ENCODE results near the gene CASQ2. TPM values are rescaled to one million over a fixed set of nuclear protein-coding genes. Genes with fewer than 3 reads are reported as not detected.

Gene CASQ2
- total RNA-seq, 1 donor from 2014 or later, result not detected

DNA sequence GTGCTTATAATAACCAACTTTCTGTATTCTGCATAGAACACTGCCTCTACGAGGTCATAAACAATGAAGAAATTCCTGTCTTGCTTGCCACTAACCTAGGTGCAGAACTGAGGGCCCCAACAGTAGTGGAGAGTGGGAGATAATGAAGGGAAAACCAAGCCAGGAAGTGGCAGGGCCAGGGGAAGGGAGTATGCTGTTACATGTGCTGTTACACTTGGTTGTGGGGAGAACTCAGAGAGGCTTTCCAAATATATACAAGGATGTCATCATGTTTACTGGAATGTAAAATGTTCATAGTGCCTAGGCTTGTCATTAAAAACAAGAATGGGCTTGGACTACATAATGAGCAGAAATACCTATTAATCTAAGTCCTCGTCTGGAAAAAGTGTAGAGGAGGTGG lies 41.3 kb upstream of the CASQ2 start:
- no peak overlapping the region for H3K4me3 ChIP-seq
- Mint-ChIP-seq H3K4me1 (no peaks in the 10 kb centered on the region), H3K9me3 (peaks cover 2% of the 10 kb centered on the region), H3K4me3 (no peak overlapping the region), H3K36me3 (no peaks in the 10 kb centered on the region), H3K27ac (no peak overlapping the region), H3K27me3 (ENCODE audit: insufficient read depth, low read depth) (peaks cover 2% of the 10 kb centered on the region)
- no peak overlapping the region for H3K9ac ChIP-seq
- H3K27me3 ChIP-seq, result no peaks in the 10 kb centered on the region
- H3F3A ChIP-seq (ENCODE audit: low read depth), result no peaks in the 10 kb centered on the region
- no peak overlapping the region for H3K27ac ChIP-seq
- no peaks in the 10 kb centered on the region for H3K79me2 ChIP-seq (ENCODE audit: low read depth)
- no peaks in the 10 kb centered on the region for H3K4me1 ChIP-seq
- H3K9me3 ChIP-seq (ENCODE audit: low read depth), result no peaks in the 10 kb centered on the region
- DNase-seq (ENCODE audit: low spot score), result no peak
- no peak overlapping the region for H3K4me2 ChIP-seq
- H3K36me3 ChIP-seq, result no peaks in the 10 kb centered on the region
- no peak overlapping the region for H2AFZ ChIP-seq (replicated peaks)
- TF ChIP-seq, protein P1, sequence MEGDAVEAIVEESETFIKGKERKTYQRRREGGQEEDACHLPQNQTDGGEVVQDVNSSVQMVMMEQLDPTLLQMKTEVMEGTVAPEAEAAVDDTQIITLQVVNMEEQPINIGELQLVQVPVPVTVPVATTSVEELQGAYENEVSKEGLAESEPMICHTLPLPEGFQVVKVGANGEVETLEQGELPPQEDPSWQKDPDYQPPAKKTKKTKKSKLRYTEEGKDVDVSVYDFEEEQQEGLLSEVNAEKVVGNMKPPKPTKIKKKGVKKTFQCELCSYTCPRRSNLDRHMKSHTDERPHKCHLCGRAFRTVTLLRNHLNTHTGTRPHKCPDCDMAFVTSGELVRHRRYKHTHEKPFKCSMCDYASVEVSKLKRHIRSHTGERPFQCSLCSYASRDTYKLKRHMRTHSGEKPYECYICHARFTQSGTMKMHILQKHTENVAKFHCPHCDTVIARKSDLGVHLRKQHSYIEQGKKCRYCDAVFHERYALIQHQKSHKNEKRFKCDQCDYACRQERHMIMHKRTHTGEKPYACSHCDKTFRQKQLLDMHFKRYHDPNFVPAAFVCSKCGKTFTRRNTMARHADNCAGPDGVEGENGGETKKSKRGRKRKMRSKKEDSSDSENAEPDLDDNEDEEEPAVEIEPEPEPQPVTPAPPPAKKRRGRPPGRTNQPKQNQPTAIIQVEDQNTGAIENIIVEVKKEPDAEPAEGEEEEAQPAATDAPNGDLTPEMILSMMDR (IDR thresholded peaks at IDR 0.05), result no peak
- TF ChIP-seq EZH2phosphoT487 (IDR thresholded peaks at IDR 0.05), result no peak
- TF ChIP-seq EZH2 (IDR thresholded peaks at IDR 0.05), result no peak
- H4K20me1 ChIP-seq (ENCODE audit: low read depth), result no peaks in the 10 kb centered on the region

DNA sequence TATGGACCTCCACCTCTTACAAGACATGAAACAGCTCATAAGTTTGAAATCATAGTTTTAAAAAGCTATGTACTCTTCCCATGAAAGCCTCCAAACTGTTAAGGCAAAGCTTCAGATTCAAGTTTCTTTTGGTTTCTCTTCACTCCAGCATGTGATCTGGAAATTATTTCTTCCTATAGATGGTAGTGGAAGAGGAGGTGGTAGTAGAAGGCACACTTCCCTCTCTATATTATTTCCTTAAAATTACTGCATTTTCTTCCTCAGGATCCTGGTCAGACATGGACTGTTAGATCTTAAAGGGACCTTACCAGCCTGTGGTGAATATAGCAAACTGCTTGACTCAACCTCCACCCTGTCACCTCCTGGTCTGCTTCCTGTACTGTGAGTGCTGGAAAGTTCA lies 40.6 kb upstream of the CASQ2 start:
- peaks cover 2% of the 10 kb centered on the region for H3K9me3 Mint-ChIP-seq
- Histone ChIP-seq H3K4me1 (no peaks in the 10 kb centered on the region), H2AFZ (replicated peaks) (no peak overlapping the region), H4K20me1 (ENCODE audit: low read depth) (no peaks in the 10 kb centered on the region), H3K4me2 (no peak overlapping the region), H3K4me3 (no peak overlapping the region), H3F3A (ENCODE audit: low read depth) (no peaks in the 10 kb centered on the region), H3K27me3 (no peaks in the 10 kb centered on the region), H3K9me3 (ENCODE audit: low read depth) (no peaks in the 10 kb centered on the region), H3K9ac (no peak overlapping the region), H3K27ac (no peak overlapping the region), H3K79me2 (ENCODE audit: low read depth) (no peaks in the 10 kb centered on the region), H3K36me3 (no peaks in the 10 kb centered on the region)
- peaks cover 2% of the 10 kb centered on the region for H3K27me3 Mint-ChIP-seq (ENCODE audit: insufficient read depth, low read depth)
- no peak for DNase-seq (ENCODE audit: low spot score)
- H3K4me1 Mint-ChIP-seq, result no peaks in the 10 kb centered on the region
- TF ChIP-seq, protein P1 (IDR thresholded peaks at IDR 0.05), result no peak
- TF ChIP-seq EZH2 (IDR thresholded peaks at IDR 0.05) (no peak), EZH2phosphoT487 (IDR thresholded peaks at IDR 0.05) (no peak)
- H3K4me3 Mint-ChIP-seq, result no peak overlapping the region
- no peak overlapping the region for H3K27ac Mint-ChIP-seq
- H3K36me3 Mint-ChIP-seq, result no peaks in the 10 kb centered on the region

DNA sequence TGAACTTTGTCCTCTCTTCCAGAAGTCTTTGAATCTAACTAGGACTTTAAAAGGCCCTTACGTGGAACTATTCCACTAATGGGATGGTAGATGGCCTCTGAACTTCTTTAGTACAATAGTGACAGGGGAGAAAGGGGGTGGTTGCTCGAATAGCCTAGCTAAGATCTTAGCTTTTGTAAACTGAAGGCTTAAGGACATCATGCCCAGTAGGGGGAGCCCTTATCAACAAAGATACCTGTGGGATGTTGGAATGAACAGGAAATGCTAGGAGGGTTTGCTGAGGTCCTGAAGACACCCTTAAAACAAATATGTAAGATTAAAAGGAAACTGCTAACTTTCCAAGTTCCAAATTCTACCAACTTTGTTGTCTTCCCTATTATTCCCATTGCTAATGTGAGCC lies 39.2 kb upstream of the CASQ2 start:
- Mint-ChIP-seq H3K27ac (no peak overlapping the region), H3K9me3 (peaks cover 2% of the 10 kb centered on the region), H3K4me3 (no peak overlapping the region), H3K36me3 (no peaks in the 10 kb centered on the region), H3K27me3 (ENCODE audit: insufficient read depth, low read depth) (peaks cover 2% of the 10 kb centered on the region), H3K4me1 (no peaks in the 10 kb centered on the region)
- Histone ChIP-seq H3K4me1 (no peaks in the 10 kb centered on the region), H3F3A (ENCODE audit: low read depth) (no peaks in the 10 kb centered on the region), H3K9ac (no peak overlapping the region), H3K4me3 (no peak overlapping the region), H3K9me3 (ENCODE audit: low read depth) (no peaks in the 10 kb centered on the region), H3K27me3 (no peaks in the 10 kb centered on the region), H3K79me2 (ENCODE audit: low read depth) (no peaks in the 10 kb centered on the region), H4K20me1 (ENCODE audit: low read depth) (no peaks in the 10 kb centered on the region), H2AFZ (replicated peaks) (no peak overlapping the region), H3K36me3 (no peaks in the 10 kb centered on the region), H3K4me2 (no peak overlapping the region), H3K27ac (no peak overlapping the region)
- TF ChIP-seq EZH2 (IDR thresholded peaks at IDR 0.05), result no peak
- TF ChIP-seq, protein P1 (IDR thresholded peaks at IDR 0.05), result peak; percentile 92
- peak; percentile 88 for DNase-seq (ENCODE audit: low spot score)
